ENCODE data around the gene GPATCH8. TPM values are rescaled to one million over a fixed set of nuclear protein-coding genes. Genes with fewer than 3 reads are reported as not detected.
"Not testable (repeated sequence)": the region's sequence is repeated elsewhere in the genome, so short reads cannot be mapped to it uniquely, and the experiment has no call there.

Gene GPATCH8
- 66.9 TPM for total RNA-seq

GRCh38 chr17:44503147-44504029 lies at the start of gene GPATCH8:
TSS of gene GPATCH8 (minus strand) at chr17:44503406. CDS start at chr17:44503370, 36 bp downstream.
- DNase-seq (ENCODE audit: low spot score) = peak; percentile 97
- intact Hi-C loops (cut with DNase I) = no loop called here
- peak; percentile 99 for ATAC-seq

- no peak for DNase-seq (ENCODE audit: low spot score)
- peak; percentile 60 for ATAC-seq
- intact Hi-C loops (cut with DNase I) = no loop called here
Observed at GRCh38 chr17:44552361-44552760, 49.2 kb upstream of the GPATCH8 start.

GRCh38 chr17:44549686-44550085 lies 46.5 kb upstream of the GPATCH8 start:
- ATAC-seq = no peak
- intact Hi-C loops (cut with DNase I) = no loop called here
- DNase-seq (ENCODE audit: low spot score) = no peak

- no peak for DNase-seq (ENCODE audit: low spot score)
- intact Hi-C loops (cut with DNase I) = no loop called here
- ATAC-seq = no peak
Observed at GRCh38 chr17:44548376-44549230, 45.4 kb upstream of the GPATCH8 start.

- intact Hi-C loops (cut with DNase I) = loop anchor here (2.0 kb wide), 1 partner anchor 275 kb away; no protein-coding TSS in a partner anchor
- ATAC-seq (no peak), DNase-seq (ENCODE audit: low spot score) (no peak)
Observed at GRCh38 chr17:44547625-44548267, 44.5 kb upstream of the GPATCH8 start.

- ATAC-seq (no peak), DNase-seq (ENCODE audit: low spot score) (no peak)
- intact Hi-C loops (cut with DNase I) = loop anchor here (2.0 kb wide), 1 partner anchor 274 kb away; no protein-coding TSS in a partner anchor
Observed at GRCh38 chr17:44546671-44547606, 43.7 kb upstream of the GPATCH8 start.

GRCh38 chr17:44543905-44544523 lies 40.8 kb upstream of the GPATCH8 start:
- no peak for ATAC-seq
- intact Hi-C loops (cut with DNase I) = no loop called here

GRCh38 chr17:44543213-44543904 lies 40.2 kb upstream of the GPATCH8 start:
- DNase-seq (ENCODE audit: low spot score) (no peak), ATAC-seq (peak; percentile 61)
- intact Hi-C loops (cut with DNase I) = no loop called here

More at GRCh38 chr17:44543905-44544523, 40.8 kb upstream of the GPATCH8 start:
- no peak for DNase-seq (ENCODE audit: low spot score)

- intact Hi-C loops (cut with DNase I) = no loop called here
- ATAC-seq (no peak), DNase-seq (ENCODE audit: low spot score) (no peak)
Observed at GRCh38 chr17:44541884-44542581, 38.8 kb upstream of the GPATCH8 start.

GRCh38 chr17:44540246-44541084 lies 37.3 kb upstream of the GPATCH8 start:
- DNase-seq (ENCODE audit: low spot score) = no peak
- intact Hi-C loops (cut with DNase I) = no loop called here
- no peak for ATAC-seq

GRCh38 chr17:44539673-44540072 lies 36.5 kb upstream of the GPATCH8 start:
- DNase-seq (ENCODE audit: low spot score) (no peak), ATAC-seq (no peak)
- intact Hi-C loops (cut with DNase I) = no loop called here

- intact Hi-C loops (cut with DNase I); DNase-seq (ENCODE audit: low spot score): not testable (repeated sequence)
Observed at GRCh38 chr17:44537922-44538321, 34.7 kb upstream of the GPATCH8 start.

GRCh38 chr17:44536090-44536953 lies 33.1 kb upstream of the GPATCH8 start:
- DNase-seq (ENCODE audit: low spot score) = no peak
- intact Hi-C loops (cut with DNase I) = no loop called here
- ATAC-seq = peak; percentile 46

More at GRCh38 chr17:44537922-44538321, 34.7 kb upstream of the GPATCH8 start:
- ATAC-seq = not testable (repeated sequence)

GRCh38 chr17:44533533-44534246 lies 30.5 kb upstream of the GPATCH8 start:
- DNase-seq (ENCODE audit: low spot score) (peak; percentile 96), ATAC-seq (peak; percentile 96)
- intact Hi-C loops (cut with DNase I) = loop anchor here (1.0 to 5.0 kb wide), 2 partner anchors 85 to 104 kb away; no protein-coding TSS in a partner anchor

Measured in sciatic nerve (tissue), 2 donors.